Measurements from ENCODE around the gene CLDND2. TPM values are rescaled to one million over a fixed set of nuclear protein-coding genes. Genes with fewer than 3 reads are reported as not detected.

The CLDND2 gene
- total RNA-seq, 1 donor from 2014 or later, result 0.97 TPM

DNA sequence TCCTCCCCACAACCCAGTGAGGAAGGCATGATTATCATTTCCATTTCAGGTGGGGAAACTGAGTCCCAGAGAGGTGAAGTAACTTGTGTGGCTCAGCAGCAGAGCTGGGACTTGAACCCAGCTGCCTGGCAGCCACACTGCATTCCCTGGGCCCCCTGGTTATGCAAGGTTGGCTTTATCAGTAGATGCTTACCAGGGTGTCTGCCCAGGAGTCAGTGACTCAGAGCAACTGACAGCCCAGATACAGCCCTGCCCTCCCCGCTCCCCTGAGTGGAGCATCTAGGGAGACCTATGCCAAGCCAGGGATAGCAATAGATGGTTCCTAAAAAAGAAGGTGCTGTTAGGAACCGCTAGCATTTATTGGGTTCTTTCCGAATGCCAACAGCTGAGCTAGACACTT is 51.4 kb downstream of the CLDND2 start:
- TF ChIP-seq, protein P1, sequence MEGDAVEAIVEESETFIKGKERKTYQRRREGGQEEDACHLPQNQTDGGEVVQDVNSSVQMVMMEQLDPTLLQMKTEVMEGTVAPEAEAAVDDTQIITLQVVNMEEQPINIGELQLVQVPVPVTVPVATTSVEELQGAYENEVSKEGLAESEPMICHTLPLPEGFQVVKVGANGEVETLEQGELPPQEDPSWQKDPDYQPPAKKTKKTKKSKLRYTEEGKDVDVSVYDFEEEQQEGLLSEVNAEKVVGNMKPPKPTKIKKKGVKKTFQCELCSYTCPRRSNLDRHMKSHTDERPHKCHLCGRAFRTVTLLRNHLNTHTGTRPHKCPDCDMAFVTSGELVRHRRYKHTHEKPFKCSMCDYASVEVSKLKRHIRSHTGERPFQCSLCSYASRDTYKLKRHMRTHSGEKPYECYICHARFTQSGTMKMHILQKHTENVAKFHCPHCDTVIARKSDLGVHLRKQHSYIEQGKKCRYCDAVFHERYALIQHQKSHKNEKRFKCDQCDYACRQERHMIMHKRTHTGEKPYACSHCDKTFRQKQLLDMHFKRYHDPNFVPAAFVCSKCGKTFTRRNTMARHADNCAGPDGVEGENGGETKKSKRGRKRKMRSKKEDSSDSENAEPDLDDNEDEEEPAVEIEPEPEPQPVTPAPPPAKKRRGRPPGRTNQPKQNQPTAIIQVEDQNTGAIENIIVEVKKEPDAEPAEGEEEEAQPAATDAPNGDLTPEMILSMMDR (conservative IDR thresholded peaks at IDR 0.05), result no peak
- Mint-ChIP-seq H3K27ac (no peak overlapping the region), H3K9me3 (no peaks in the 10 kb centered on the region), H3K4me3 (no peak overlapping the region), H3K27me3 (peaks cover 13% of the 10 kb centered on the region), H3K4me1 (ENCODE audit: unreplicated experiment) (peaks cover 22% of the 10 kb centered on the region), H3K36me3 (no peaks in the 10 kb centered on the region)
- DNase-seq (ENCODE audit: extremely low spot score, unreplicated experiment), result no peak

Other genes starting within 250 kb of the CLDND2 start
- gene SIGLEC9, start 244.1 kb downstream of the CLDND2 start, total RNA-seq (ENCODE audit: low replicate concordance), result not detected in 2 replicates
- not detected in 2 replicates for gene SIGLEC7, start 226.7 kb downstream of the CLDND2 start, total RNA-seq (ENCODE audit: low replicate concordance)
- gene CD33, start 143.9 kb downstream of the CLDND2 start, total RNA-seq (ENCODE audit: low replicate concordance), result not detected in 2 replicates
- gene SIGLECL1, start 117.9 kb downstream of the CLDND2 start, total RNA-seq (ENCODE audit: low replicate concordance), result not detected in 2 replicates
- gene IGLON5, start 57.4 kb downstream of the CLDND2 start, total RNA-seq (ENCODE audit: low replicate concordance), result 0.33 and 18.0 TPM in 2 replicates
- gene VSIG10L, start 26.9 kb downstream of the CLDND2 start, total RNA-seq (ENCODE audit: low replicate concordance), result 2.4 and 5.9 TPM in 2 replicates
- 76.3 and 81.9 TPM in 2 replicates for gene ETFB, start 2.6 kb downstream of the CLDND2 start, total RNA-seq (ENCODE audit: low replicate concordance)
- gene NKG7, start 3.7 kb upstream of the CLDND2 start, total RNA-seq (ENCODE audit: low replicate concordance), result not detected in 2 replicates
- 19.5 TPM in 1 of 2 replicates, not detected in the other for gene LIM2, start 19.0 kb upstream of the CLDND2 start, total RNA-seq (ENCODE audit: low replicate concordance)
- gene C19orf84, start 21.6 kb upstream of the CLDND2 start, total RNA-seq (ENCODE audit: low replicate concordance), result 0.43 TPM in 1 of 2 replicates, not detected in the other
- gene SIGLEC10, start 48.6 kb upstream of the CLDND2 start, total RNA-seq (ENCODE audit: low replicate concordance), result not detected in 2 replicates
- not detected in 2 replicates for gene SIGLEC8, start 89.5 kb upstream of the CLDND2 start, total RNA-seq (ENCODE audit: low replicate concordance)
- 0.19 TPM in 1 of 2 replicates, not detected in the other for gene CEACAM18, start 109.5 kb upstream of the CLDND2 start, total RNA-seq (ENCODE audit: low replicate concordance)
- gene SIGLEC12, start 132.8 kb upstream of the CLDND2 start, total RNA-seq (ENCODE audit: low replicate concordance), result not detected in 2 replicates
- not detected in 2 replicates for gene SIGLEC6, start 162.7 kb upstream of the CLDND2 start, total RNA-seq (ENCODE audit: low replicate concordance)
- 7.9 and 14.0 TPM in 2 replicates for gene ZNF175, start 202.3 kb upstream of the CLDND2 start, total RNA-seq (ENCODE audit: low replicate concordance)